ENCODE results near the gene SIRPB1.

DNA sequence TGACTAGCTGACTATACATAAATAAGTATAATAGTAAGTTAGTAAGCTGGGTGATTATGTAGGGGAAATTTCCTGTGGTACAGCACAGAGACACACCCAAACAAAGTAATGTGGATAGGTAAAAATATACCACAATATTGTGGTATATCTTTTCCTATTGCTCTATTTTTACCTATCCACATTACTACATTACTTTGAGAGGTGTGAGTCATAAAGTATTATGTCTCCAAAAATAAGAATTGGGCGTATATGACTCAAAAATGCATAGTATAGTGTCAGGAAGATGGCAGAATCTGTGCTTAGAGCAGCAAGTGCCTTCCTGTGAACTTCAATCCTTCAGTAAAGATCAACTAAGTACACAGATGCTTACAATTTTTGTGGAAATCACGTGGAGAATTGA is 40.4 kb upstream of the SIRPB1 start:
- no peak for TF ChIP-seq EZH2 (IDR thresholded peaks at IDR 0.05; ENCODE audit: low read length)
- TF ChIP-seq, protein P1, sequence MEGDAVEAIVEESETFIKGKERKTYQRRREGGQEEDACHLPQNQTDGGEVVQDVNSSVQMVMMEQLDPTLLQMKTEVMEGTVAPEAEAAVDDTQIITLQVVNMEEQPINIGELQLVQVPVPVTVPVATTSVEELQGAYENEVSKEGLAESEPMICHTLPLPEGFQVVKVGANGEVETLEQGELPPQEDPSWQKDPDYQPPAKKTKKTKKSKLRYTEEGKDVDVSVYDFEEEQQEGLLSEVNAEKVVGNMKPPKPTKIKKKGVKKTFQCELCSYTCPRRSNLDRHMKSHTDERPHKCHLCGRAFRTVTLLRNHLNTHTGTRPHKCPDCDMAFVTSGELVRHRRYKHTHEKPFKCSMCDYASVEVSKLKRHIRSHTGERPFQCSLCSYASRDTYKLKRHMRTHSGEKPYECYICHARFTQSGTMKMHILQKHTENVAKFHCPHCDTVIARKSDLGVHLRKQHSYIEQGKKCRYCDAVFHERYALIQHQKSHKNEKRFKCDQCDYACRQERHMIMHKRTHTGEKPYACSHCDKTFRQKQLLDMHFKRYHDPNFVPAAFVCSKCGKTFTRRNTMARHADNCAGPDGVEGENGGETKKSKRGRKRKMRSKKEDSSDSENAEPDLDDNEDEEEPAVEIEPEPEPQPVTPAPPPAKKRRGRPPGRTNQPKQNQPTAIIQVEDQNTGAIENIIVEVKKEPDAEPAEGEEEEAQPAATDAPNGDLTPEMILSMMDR (optimal IDR thresholded peaks at IDR 0.05 in 1 of 3, IDR thresholded peaks at IDR 0.05 in 1 of 3, conservative IDR thresholded peaks at IDR 0.05 in 1 of 3; ENCODE audit: extremely low read depth in 1 of 3, insufficient read depth in 2 of 3, low read length in 3 of 3) = no peak

All from keratinocyte (primary cell).